Fibroblast of pulmonary artery (primary cell): Measurements from ENCODE around the gene CAMKV.

Experiments used
- DNase-seq: peaks from one replicate; pipeline ENCODE4 v3.0.0-alpha.2; 2010; ENCODE audit warnings: low read depth
- H3K4me3 ChIP-seq: replicated peaks from 2 replicates; pipeline ENCODE4 v1.5.1; 2011; ENCODE audit warnings: low read depth, mild to moderate bottlenecking, control low read depth, low read length, moderate library complexity
- TF ChIP-seq, protein P1 (sequence below): IDR thresholded peaks from 2 replicates; pipeline ENCODE4 v1.5.1; 2011; ENCODE audit warnings: mild to moderate bottlenecking, control low read depth, low read length, inconsistent platforms; ENCODE audit errors: missing control alignments

CAMKV gene

DNA sequence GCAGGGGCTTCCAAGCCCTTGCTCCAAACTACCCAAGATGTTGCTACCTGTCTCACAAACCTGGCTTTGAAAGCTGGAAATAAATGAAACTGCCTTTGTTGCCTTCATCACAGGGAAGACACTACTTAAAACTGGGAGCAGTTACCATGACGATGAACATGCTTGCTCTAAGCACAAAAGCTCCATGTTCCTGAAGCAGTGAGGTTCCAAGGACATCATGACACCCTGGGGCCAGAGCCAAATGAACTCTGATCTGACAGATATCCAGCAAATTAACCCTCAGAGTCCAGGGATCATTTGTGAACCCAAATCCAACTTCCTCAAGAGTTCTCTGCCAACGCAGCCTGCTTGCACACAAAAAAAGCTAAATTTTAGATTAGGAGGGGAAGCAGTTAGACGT, 24.0 kb downstream of the CAMKV start:
- no peak for DNase-seq
- TF ChIP-seq, protein P1, sequence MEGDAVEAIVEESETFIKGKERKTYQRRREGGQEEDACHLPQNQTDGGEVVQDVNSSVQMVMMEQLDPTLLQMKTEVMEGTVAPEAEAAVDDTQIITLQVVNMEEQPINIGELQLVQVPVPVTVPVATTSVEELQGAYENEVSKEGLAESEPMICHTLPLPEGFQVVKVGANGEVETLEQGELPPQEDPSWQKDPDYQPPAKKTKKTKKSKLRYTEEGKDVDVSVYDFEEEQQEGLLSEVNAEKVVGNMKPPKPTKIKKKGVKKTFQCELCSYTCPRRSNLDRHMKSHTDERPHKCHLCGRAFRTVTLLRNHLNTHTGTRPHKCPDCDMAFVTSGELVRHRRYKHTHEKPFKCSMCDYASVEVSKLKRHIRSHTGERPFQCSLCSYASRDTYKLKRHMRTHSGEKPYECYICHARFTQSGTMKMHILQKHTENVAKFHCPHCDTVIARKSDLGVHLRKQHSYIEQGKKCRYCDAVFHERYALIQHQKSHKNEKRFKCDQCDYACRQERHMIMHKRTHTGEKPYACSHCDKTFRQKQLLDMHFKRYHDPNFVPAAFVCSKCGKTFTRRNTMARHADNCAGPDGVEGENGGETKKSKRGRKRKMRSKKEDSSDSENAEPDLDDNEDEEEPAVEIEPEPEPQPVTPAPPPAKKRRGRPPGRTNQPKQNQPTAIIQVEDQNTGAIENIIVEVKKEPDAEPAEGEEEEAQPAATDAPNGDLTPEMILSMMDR, result no peak
- H3K4me3 ChIP-seq, result no peak overlapping the region

DNA sequence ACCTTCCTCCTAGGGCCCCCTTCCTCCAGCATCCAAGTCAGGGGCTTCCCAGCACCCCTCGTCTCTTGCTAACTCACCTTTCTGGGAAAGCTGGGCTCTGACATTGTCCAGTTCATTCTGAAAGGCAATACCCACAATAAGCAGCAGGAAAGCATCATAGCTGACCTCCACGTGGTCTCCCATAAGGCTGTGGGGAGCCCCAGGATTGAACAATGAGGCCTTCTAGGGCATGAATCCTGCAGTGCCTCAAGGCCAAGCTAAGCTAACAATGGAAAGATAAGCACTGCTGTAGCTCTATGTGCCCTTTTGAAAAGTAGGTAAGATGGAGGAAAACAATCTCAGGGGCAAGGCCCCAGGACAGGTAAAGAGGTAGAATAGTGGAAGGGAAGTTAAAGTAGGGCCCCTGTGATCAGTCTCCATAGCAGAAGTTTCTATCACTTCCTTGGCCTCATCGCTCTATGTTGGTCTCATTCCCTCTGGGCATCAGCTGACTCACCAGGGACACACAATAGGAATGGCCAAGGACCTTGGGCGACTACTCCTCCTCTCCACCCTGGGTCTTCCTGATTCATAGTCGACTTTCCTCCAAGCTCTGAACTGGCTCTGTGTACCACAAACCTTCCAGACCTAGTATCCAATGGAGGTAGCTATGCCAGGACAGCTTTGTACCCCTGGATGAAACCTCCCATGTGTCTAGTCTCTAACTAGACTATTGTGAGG, 25.1 kb downstream of the CAMKV start:
- TF ChIP-seq, protein P1, result no peak
- no peak for DNase-seq

DNA sequence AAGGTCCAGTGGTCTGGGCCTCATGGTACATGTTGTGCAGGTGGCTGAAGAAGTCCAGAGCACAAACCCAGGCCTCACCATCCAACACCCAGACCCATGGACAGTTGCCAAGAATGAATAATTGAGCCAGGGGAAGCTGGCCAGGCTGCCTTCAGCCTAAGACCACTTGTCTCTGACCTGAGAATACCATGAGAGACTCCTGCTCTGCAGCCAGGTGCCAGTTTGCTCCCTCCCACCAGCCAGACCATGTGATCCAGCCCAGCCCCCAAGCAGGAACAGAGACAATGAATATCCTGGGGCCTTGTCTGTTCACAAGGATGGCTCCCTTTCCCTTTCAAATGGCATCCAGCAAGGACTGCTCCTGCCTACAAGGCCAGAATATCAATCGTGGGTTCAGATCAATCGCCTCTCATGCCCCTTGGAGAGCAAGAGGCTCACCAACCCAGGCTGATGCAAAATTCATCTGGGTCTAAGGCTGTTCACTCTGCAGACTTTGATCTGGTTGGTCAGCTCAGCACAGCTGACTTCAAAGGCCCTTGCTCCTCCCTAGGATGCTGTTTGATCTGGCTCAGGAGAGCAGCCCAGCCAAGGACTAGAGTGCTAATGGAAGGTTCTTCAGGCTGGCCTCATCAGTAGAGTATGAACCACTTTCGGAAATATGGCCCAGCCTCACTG, 26.7 kb downstream of the CAMKV start:
- no peak for DNase-seq
- TF ChIP-seq, protein P1, result no peak
- no peak overlapping the region for H3K4me3 ChIP-seq

More for the DNA sequence above, 25.1 kb downstream of the CAMKV start:
- H3K4me3 ChIP-seq, result no peak overlapping the region

DNA sequence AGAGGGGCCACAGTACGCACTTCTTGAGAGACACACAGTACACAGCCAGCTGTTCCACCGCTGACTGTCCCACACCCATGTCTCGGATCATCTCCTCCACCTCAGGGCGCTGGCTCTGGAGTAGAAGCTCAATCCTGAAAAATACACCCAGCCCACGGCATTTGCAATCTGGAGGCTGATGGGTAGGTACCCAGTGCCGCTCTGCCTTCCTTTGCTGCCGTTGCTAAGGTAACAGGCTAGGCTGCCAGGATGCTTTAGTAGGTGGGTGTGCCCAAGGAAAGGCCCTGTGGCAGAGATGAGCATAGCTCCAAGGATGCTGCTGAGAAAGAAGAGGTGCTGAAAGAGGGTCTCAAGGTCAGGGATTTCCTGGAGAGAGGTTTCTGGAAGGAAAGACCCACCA, 27.9 kb downstream of the CAMKV start:
- H3K4me3 ChIP-seq, result no peak overlapping the region
- TF ChIP-seq, protein P1, result no peak
- no peak for DNase-seq

DNA sequence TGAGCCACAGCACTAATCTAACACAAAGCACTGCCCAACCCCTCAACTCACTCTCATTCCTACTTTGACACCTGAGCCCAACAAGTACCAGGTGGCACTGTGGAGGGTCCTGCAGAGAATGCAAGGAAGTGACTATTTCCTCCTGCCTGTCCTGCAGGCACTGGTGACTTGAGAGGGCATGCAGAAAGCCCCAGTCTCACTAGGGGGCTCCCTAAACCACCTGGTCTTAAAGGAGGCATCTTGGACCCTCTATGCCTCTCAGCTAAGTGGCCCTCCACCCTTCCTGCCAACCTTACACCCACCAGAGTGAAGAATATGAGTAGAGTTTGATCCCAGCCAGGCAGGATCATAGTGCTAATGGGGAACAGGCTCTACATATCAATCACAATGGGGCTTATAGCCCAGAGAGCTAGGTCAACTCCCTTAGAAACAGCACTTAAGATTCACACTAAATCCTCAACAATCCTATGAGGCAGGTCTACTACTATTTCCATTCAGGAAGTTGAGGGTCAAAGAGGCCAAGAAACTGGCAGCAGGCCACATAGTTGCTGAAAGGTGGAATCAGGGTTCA, 28.5 kb downstream of the CAMKV start:
- DNase-seq, result peak; percentile 44
- H3K4me3 ChIP-seq, result no peak overlapping the region
- TF ChIP-seq, protein P1, result peak; percentile 53

DNA sequence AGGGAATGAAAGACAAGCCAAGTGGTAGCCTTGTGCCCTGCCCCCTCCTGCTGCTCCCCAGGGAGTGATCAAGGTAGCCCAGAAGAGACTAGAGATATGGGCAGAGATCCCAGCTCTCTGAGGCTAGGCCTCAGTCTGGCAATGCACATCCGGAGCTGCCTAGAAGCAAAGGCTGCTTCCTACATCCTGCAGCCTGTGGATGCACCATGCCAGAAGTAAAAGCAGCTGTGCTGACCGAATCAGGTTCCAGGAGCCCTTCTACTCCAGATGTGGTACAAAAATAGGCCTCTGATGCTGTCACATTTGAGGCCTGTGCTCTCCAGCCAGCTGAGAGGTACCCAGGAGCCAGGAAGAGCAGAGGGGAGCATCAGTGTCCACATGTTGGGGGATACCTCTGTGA, 29.3 kb downstream of the CAMKV start:
- TF ChIP-seq, protein P1, result no peak
- peak; percentile 8 for DNase-seq
- H3K4me3 ChIP-seq, result no peak overlapping the region
